NCI-H2107 (cell line): ENCODE data around the gene LCE7A.
A peak's percentile ranks its signal among the peaks of the same experiment; 100 is the strongest.

Source experiments
- DNase-seq: peaks from one replicate; lab custom pipeline; 2025; lab: John Stamatoyannopoulos, UW

LCE7A gene

GRCh38 chr1:152880316-152880715, 20.5 kb downstream of the LCE7A start:
- no peak for DNase-seq

- no peak for DNase-seq
Observed at GRCh38 chr1:152880907-152881306, 21.1 kb downstream of the LCE7A start.

GRCh38 chr1:152884085-152884484, 24.3 kb downstream of the LCE7A start:
- no peak for DNase-seq

GRCh38 chr1:152884506-152884905, 24.7 kb downstream of the LCE7A start:
- no peak for DNase-seq

GRCh38 chr1:152884966-152885624, 25.3 kb downstream of the LCE7A start:
- DNase-seq, result no peak

GRCh38 chr1:152886085-152886484, 26.3 kb downstream of the LCE7A start:
- no peak for DNase-seq

GRCh38 chr1:152886758-152887409, 27.1 kb downstream of the LCE7A start:
- DNase-seq, result no peak

- no peak for DNase-seq
Observed at GRCh38 chr1:152888126-152888525, 28.3 kb downstream of the LCE7A start.

- no peak for DNase-seq
Observed at GRCh38 chr1:152899027-152899426, 39.2 kb downstream of the LCE7A start.

GRCh38 chr1:152899883-152900282, 40.1 kb downstream of the LCE7A start:
- no peak for DNase-seq

- DNase-seq, result no peak
Observed at GRCh38 chr1:152901631-152902030, 41.8 kb downstream of the LCE7A start.

- DNase-seq, result peak; percentile 38
Observed at GRCh38 chr1:152902636-152903035, 42.8 kb downstream of the LCE7A start.

GRCh38 chr1:152904688-152905440, 45.1 kb downstream of the LCE7A start:
- no peak for DNase-seq

GRCh38 chr1:152906023-152906565, 46.3 kb downstream of the LCE7A start:
- DNase-seq, result no peak

- DNase-seq, result no peak
Observed at GRCh38 chr1:152907686-152908601, 48.1 kb downstream of the LCE7A start, which contains the start of gene IVL. Gene IVL (plus strand): TSS chr1:152908546. CDS start chr1:152909798, 1,252 bp downstream.

GRCh38 chr1:152909206-152909605, 49.4 kb downstream of the LCE7A start:
- no peak for DNase-seq
